ENCODE results near the gene SPA17. TPM values are rescaled to one million over a fixed set of nuclear protein-coding genes. Genes with fewer than 3 reads are reported as not detected.

Gene SPA17
- total RNA-seq, 1 donor from 2014 or later, result 3.0 TPM

GRCh38 chr11:124672536-124673215, 1.0 kb upstream of the SPA17 start:
- DNase-seq, result no peak
- no peaks in the 10 kb centered on the region for H3K27me3 ChIP-seq (ENCODE audit: low read depth)
- TF ChIP-seq, protein P1, sequence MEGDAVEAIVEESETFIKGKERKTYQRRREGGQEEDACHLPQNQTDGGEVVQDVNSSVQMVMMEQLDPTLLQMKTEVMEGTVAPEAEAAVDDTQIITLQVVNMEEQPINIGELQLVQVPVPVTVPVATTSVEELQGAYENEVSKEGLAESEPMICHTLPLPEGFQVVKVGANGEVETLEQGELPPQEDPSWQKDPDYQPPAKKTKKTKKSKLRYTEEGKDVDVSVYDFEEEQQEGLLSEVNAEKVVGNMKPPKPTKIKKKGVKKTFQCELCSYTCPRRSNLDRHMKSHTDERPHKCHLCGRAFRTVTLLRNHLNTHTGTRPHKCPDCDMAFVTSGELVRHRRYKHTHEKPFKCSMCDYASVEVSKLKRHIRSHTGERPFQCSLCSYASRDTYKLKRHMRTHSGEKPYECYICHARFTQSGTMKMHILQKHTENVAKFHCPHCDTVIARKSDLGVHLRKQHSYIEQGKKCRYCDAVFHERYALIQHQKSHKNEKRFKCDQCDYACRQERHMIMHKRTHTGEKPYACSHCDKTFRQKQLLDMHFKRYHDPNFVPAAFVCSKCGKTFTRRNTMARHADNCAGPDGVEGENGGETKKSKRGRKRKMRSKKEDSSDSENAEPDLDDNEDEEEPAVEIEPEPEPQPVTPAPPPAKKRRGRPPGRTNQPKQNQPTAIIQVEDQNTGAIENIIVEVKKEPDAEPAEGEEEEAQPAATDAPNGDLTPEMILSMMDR (IDR thresholded peaks at IDR 0.05; ENCODE audit: borderline replicate concordance), result no peak
- intact Hi-C loops (cut with micrococcal nuclease), result loop anchor here (5.0 kb wide), 1 partner anchor 90 kb away; the partner anchor contains the start of gene ESAM
- peak overlapping the region; percentile 90 for H3K27ac ChIP-seq (replicated peaks)
- no peaks in the 10 kb centered on the region for H3K36me3 ChIP-seq
- no peaks in the 10 kb centered on the region for H3K9me3 ChIP-seq (replicated peaks)
- peaks cover 39% of the 10 kb centered on the region for H3K4me1 ChIP-seq
- peak overlapping the region; percentile 76 for H3K4me3 ChIP-seq

GRCh38 chr11:124674168-124674517, 439 bp downstream of the SPA17 start:
- H3K36me3 ChIP-seq, result no peaks in the 10 kb centered on the region
- H3K27me3 ChIP-seq (ENCODE audit: low read depth), result no peaks in the 10 kb centered on the region
- H3K4me3 ChIP-seq, result peak overlapping the region; percentile 76
- DNase-seq, result no peak
- H3K4me1 ChIP-seq, result peaks cover 39% of the 10 kb centered on the region
- peak overlapping the region; percentile 90 for H3K27ac ChIP-seq (replicated peaks)
- TF ChIP-seq, protein P1 (IDR thresholded peaks at IDR 0.05; ENCODE audit: borderline replicate concordance), result no peak
- no peaks in the 10 kb centered on the region for H3K9me3 ChIP-seq (replicated peaks)
- intact Hi-C loops (cut with micrococcal nuclease), result loop anchor here (5.0 kb wide), 1 partner anchor 88 kb away; the partner anchor contains the start of gene ESAM

DNA sequence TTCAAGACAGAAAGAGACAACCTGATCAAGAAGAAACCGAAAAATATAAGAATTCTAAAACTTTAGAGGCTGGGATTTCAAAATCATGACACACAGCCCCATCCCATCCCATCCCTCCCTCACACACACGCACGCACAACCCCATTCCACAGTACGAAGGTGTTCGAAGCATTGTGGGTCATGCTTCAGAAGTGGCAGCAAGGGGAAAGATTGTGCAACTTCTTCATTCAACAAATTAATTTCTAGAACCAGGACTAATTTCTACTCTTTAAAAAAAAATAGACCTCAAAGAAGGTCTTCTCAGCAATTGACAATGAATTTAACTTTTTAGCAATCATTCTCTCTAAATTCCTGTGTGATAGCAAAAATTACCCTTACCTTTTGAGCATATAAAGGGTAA, 867 bp downstream of the SPA17 start:
- intact Hi-C loops (cut with micrococcal nuclease), result loop anchor here (5.0 kb wide), 1 partner anchor 88 kb away; the partner anchor contains the start of gene ESAM
- H3K9me3 ChIP-seq (replicated peaks), result no peaks in the 10 kb centered on the region
- no peaks in the 10 kb centered on the region for H3K27me3 ChIP-seq (ENCODE audit: low read depth)

DNA sequence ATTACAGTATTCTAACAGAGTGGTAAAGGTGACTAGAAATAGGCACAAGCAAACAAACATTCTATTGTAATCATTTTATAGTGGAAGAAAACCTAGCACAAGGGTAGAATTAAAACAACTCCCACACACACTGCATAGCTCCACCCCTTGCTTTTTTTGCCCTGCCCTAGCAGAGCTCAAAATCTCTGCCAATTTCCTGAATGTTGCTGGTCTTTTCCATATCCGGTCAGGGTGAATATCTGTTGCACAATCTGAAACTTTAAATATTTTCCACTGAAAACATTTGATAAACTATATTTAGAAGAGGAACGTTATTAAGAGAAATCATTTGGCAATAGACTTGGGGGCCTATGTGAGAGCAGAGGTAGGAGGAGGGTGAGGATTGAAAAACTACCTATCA, 2.7 kb downstream of the SPA17 start:
- Histone ChIP-seq H3K4me3 (no peak overlapping the region), H3K4me1 (peaks cover 39% of the 10 kb centered on the region), H3K27ac (replicated peaks) (peak overlapping the region; percentile 73), H3K9me3 (replicated peaks) (peaks cover 5% of the 10 kb centered on the region), H3K27me3 (ENCODE audit: low read depth) (no peaks in the 10 kb centered on the region), H3K36me3 (no peaks in the 10 kb centered on the region)
- intact Hi-C loops (cut with micrococcal nuclease), result no loop called here
- no peak for DNase-seq
- TF ChIP-seq, protein P1 (IDR thresholded peaks at IDR 0.05; ENCODE audit: borderline replicate concordance), result no peak

More for the DNA sequence above, 867 bp downstream of the SPA17 start:
- peak overlapping the region; percentile 76 for H3K4me3 ChIP-seq
- peak overlapping the region; percentile 90 for H3K27ac ChIP-seq (replicated peaks)
- DNase-seq, result no peak
- TF ChIP-seq, protein P1 (IDR thresholded peaks at IDR 0.05; ENCODE audit: borderline replicate concordance), result no peak
- no peaks in the 10 kb centered on the region for H3K36me3 ChIP-seq
- peaks cover 39% of the 10 kb centered on the region for H3K4me1 ChIP-seq

DNA sequence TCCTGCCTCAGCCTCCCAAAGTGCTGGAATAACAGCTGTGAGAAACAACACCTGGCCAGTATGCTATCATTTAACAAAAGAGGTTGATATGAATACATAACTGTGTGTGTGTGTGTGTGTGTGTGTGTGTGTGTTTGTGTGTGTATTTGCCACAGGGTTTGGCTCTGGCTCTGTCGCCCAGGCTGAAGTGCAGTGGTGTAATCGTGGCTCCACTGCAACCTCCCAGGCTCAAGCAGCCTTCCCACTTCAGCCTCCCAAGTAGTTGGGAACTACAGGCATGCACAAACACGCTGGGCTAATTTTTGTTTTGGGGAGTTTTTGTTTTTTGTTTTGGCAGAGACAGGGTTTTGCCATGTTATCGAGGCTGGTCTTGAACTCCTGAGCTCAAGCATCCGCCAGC, 4.7 kb downstream of the SPA17 start:
- peaks cover 29% of the 10 kb centered on the region for H3K4me1 ChIP-seq
- H3K9me3 ChIP-seq (replicated peaks), result peaks cover 26% of the 10 kb centered on the region
- no peak overlapping the region for H3K4me3 ChIP-seq
- TF ChIP-seq, protein P1 (IDR thresholded peaks at IDR 0.05; ENCODE audit: borderline replicate concordance), result no peak
- H3K27ac ChIP-seq (replicated peaks), result no peak overlapping the region
- H3K36me3 ChIP-seq, result peaks cover 13% of the 10 kb centered on the region
- no peak for DNase-seq
- intact Hi-C loops (cut with micrococcal nuclease), result no loop called here
- H3K27me3 ChIP-seq (ENCODE audit: low read depth), result no peaks in the 10 kb centered on the region
